NOMO-1 treated with DMSO at 0.1 percent for 48 hours (cell line): ENCODE data around the gene PGC.

Experiments
- DNase-seq: peaks from one replicate; lab custom pipeline; 2025; ENCODE audit not compliant: unreplicated experiment; lab: John Stamatoyannopoulos, UW

Gene PGC

DNA sequence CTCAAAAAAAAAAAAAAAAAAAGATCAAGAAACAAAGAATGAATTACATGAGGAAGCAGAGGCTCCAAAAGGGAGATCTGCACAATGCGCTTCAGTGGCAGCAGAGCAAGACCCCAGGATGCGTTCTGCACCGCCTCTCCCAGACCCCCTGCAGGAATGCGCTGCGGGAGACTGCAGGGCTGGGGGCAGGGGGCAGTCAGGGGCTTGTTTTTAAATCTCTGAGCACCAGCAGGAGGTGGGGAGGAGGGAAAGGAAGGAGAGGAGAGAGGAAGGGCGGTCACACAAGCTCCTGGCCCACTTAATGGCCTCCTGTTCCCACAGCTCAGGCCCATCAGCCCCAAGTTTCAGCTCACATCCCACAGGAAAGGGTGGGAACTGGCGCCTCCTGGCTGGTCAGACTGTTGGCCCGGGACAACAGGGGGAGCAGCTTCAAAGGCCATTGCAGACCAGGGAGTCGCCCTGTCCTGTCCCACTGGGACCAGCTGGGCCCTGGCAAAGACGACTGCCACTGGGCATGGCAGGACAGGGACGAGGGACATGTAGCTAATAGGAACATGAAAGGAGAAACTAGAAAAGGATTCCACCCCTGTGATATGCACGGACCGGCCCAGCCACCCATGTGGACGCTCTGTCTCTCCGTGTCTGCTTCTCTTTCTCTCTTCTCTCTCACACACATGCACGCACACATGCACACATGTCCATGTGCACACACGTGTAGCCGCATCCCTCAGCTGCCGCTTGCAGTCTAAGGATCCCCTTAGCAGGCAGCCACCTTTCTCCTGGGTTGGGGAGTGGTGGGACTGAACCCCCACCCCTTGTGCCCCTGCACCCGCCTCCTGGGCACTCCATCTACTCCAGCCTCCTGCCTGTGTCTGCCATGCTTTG, 46.5 kb downstream of the PGC start:
- DNase-seq = no peak

GRCh38 chr6:41699063-41699462, 48.1 kb downstream of the PGC start:
- DNase-seq = no peak

- no peak for DNase-seq
These were observed 49.1 kb downstream of the PGC start for GRCh38 chr6:41697861-41698781.

- no peak for DNase-seq
These were observed 50.4 kb downstream of the PGC start for GRCh38 chr6:41696788-41697187.

DNA sequence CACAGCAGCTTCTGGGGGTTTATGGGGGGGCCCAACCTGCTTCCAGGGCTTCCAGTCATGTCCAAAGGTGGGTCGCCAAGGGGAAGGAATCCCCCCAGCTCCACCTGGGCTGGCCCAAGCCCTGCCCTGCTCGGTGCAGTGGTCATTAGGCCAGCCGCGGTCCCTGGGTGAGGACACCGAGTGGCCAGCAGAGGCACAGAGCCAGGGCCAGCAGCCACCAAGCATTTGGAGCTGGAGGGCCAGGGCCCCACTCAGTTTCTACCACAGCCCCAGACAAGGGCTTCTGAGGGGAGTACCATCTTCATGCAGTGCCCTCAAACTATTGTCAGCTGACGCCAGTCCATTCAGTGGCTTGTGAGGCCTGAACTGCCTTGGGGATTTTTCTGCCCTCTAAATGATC, 51.4 kb downstream of the PGC start:
- no peak for DNase-seq

GRCh38 chr6:41694815-41695526, 52.2 kb downstream of the PGC start:
- DNase-seq = no peak

GRCh38 chr6:41693281-41694240, 53.6 kb downstream of the PGC start:
- DNase-seq = no peak

GRCh38 chr6:41692730-41693129, 54.5 kb downstream of the PGC start:
- DNase-seq = no peak

GRCh38 chr6:41692080-41692675, 55.0 kb downstream of the PGC start:
- no peak for DNase-seq

DNA sequence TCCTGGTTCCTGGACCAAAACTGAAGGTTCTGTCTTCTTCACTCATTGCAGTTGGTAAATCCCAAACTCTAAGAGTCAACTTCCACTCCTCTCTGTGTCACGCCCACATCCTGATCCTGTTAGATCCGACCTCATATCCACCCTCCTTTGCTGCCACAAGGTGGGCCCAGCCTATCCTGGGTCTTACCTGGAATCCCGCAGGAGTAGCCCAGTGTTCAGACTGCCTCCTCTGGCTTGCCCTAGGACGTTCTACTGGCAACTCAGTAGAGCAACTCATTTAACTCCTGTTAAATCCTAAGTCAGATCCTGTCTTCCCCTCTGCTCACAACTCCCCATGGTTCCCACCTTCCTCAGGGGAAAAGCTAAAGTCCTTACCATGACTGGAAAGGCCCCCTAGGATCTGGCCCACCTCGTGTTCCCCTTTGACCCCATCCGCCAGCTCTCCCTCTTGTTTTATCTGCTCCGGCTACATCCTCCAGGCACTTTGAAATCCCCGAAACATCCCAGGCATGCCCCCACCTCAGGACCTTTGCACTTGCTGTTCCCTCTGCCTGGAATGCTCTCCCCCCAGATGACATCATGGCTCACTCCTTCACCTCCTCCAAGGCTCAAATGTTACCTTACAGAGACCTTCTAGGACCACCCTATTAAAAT, 55.6 kb downstream of the PGC start:
- DNase-seq = no peak

DNA sequence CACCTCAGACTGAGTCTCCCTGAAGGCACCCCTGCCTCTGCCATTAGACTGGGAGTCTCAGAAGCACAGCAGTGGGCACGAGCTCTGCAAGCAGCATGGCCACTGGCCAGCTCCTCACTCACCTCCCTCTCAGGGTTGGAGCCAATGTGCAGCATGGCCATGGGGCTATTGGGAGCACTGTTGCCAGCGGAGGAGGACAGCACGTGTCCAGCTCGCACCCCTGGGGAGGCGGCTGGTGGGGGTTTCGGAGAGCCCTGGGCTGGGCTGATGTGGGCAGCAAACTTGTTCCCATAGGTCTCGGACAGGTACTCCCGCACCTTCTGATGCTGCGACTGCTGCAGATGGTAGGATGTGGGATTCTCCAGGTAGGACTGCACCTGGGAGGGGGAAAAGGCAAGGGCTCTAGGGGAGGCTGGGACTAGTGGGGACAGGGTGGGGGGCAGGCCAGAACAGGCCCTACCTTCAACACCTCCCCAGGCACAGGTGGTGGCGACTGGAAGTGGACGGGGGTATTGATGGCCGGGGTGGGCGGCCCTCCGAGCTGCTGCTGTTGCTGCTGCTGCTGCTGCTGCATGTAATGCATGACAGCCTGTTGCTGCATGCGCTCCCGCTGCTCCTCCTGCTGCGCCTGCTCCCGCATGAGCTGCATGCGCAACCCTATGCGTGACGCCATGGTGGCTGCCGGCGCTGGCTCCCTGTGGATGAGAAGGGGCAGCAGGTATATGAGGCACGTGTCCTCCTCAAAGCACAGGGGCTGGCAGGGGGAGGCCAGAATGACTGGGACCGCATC, 56.5 kb downstream of the PGC start:
- DNase-seq = no peak

- no peak for DNase-seq
These were observed 57.8 kb downstream of the PGC start for GRCh38 chr6:41689171-41690008.

- DNase-seq = no peak
These were observed 58.8 kb downstream of the PGC start for GRCh38 chr6:41688256-41688965.

DNA sequence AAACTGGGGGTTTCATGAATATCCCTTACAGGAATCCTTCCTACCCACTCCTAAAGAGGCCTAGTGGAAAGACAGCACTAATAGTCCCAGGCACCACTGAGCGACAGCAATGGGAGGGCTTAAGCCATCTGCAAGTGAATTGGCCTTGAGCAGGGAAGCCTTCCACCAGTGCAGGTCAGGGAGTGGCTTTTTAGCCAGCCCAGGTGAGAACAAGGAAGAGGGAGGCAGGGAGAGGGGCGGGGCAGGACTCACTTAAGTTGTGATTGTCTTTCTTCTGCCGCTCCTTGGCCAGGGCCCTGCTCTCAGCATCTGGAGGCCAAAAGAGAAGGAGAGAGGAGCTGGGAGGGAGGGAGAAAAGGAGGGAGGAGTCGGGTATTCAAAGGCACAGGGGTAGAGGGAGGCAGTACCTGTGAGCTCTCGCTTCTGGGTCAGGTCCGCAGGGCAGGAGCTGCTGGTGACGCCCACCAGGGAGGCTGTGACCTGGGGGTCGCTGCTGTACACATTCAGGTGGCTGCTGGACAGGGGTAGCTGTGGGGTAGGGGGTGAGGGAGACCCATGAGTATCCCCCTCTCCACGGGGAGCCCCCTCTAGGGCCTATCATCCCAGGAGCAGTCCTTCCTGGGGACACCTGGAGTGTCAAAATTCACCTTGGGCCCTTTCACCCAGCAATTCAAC, 59.6 kb downstream of the PGC start:
- no peak for DNase-seq
